ENCODE data around the gene AREG. TPM values are rescaled to one million over a fixed set of nuclear protein-coding genes. Genes with fewer than 3 reads are reported as not detected.

Gene AREG
- total and polyA plus RNA-seq, 2 experiments from 2014 or later, result 0.45 TPM; not detected in 1

DNA sequence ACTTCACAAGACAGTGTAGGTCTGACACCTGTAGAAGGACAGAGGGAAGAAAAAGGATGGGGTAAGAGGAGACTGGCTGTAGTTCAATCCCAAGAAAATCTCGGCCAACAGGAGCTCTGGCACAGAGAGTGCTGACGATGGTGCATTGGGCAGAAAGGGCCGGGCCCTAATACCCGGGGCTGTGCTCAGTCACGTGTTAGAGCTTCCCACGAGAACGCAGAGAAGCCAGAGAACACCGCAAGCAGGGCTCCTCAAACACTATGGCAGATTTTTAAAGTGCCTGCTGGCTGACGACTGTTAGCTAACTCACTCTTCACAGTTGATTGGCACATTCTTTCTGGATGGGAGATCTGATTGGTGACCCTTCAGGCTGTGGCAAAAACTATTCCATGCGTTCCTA lies 44.5 kb upstream of the AREG start:
- Histone ChIP-seq H3K4me2 (no peak overlapping the region), H3K4me1 (ENCODE audit: insufficient read depth) (no peaks in the 10 kb centered on the region), H3K79me2 (replicated peaks; ENCODE audit: insufficient read depth) (no peaks in the 10 kb centered on the region), H3K27me3 (ENCODE audit: insufficient read depth) (no peaks in the 10 kb centered on the region), H4K20me1 (replicated peaks; ENCODE audit: insufficient read depth) (no peaks in the 10 kb centered on the region), H3K4me3 (no peak overlapping the region), H3K27ac (ENCODE audit: low read depth) (no peak overlapping the region), H2AFZ (no peak overlapping the region), H3F3A (replicated peaks; ENCODE audit: low read depth) (no peaks in the 10 kb centered on the region), H3K9me2 (ENCODE audit: insufficient read depth) (no peaks in the 10 kb centered on the region), H3K36me3 (ENCODE audit: insufficient read depth) (no peaks in the 10 kb centered on the region)
- no peak for TF ChIP-seq CREB1 (CRISPR knock-in tag; IDR thresholded peaks at IDR 0.05; ENCODE audit: low read depth)
- TF ChIP-seq, protein P1, sequence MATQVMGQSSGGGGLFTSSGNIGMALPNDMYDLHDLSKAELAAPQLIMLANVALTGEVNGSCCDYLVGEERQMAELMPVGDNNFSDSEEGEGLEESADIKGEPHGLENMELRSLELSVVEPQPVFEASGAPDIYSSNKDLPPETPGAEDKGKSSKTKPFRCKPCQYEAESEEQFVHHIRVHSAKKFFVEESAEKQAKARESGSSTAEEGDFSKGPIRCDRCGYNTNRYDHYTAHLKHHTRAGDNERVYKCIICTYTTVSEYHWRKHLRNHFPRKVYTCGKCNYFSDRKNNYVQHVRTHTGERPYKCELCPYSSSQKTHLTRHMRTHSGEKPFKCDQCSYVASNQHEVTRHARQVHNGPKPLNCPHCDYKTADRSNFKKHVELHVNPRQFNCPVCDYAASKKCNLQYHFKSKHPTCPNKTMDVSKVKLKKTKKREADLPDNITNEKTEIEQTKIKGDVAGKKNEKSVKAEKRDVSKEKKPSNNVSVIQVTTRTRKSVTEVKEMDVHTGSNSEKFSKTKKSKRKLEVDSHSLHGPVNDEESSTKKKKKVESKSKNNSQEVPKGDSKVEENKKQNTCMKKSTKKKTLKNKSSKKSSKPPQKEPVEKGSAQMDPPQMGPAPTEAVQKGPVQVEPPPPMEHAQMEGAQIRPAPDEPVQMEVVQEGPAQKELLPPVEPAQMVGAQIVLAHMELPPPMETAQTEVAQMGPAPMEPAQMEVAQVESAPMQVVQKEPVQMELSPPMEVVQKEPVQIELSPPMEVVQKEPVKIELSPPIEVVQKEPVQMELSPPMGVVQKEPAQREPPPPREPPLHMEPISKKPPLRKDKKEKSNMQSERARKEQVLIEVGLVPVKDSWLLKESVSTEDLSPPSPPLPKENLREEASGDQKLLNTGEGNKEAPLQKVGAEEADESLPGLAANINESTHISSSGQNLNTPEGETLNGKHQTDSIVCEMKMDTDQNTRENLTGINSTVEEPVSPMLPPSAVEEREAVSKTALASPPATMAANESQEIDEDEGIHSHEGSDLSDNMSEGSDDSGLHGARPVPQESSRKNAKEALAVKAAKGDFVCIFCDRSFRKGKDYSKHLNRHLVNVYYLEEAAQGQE (IDR thresholded peaks at IDR 0.05; ENCODE audit: unreplicated experiment), result no peak
- TF ChIP-seq POLR2AphosphoS5 (IDR thresholded peaks at IDR 0.05; ENCODE audit: low read depth), result no peak
- no peak for TF ChIP-seq STAT1 (IDR thresholded peaks at IDR 0.05; ENCODE audit: unreplicated experiment)
- no peak for TF ChIP-seq EZH2phosphoT487 (IDR thresholded peaks at IDR 0.05; ENCODE audit: unreplicated experiment)
- TF ChIP-seq, protein P2, sequence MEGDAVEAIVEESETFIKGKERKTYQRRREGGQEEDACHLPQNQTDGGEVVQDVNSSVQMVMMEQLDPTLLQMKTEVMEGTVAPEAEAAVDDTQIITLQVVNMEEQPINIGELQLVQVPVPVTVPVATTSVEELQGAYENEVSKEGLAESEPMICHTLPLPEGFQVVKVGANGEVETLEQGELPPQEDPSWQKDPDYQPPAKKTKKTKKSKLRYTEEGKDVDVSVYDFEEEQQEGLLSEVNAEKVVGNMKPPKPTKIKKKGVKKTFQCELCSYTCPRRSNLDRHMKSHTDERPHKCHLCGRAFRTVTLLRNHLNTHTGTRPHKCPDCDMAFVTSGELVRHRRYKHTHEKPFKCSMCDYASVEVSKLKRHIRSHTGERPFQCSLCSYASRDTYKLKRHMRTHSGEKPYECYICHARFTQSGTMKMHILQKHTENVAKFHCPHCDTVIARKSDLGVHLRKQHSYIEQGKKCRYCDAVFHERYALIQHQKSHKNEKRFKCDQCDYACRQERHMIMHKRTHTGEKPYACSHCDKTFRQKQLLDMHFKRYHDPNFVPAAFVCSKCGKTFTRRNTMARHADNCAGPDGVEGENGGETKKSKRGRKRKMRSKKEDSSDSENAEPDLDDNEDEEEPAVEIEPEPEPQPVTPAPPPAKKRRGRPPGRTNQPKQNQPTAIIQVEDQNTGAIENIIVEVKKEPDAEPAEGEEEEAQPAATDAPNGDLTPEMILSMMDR (conservative IDR thresholded peaks at IDR 0.05; ENCODE audit: low read depth in 2 of 2), result no peak
- DNase-seq (ENCODE audit: low spot score), result no peak
- Mint-ChIP-seq H3K4me3 (no peak overlapping the region), H3K27me3 (ENCODE audit: insufficient read depth, low read depth, poor library complexity) (peaks cover 2% of the 10 kb centered on the region), H3K27ac (no peak overlapping the region), H3K36me3 (ENCODE audit: low read depth) (no peaks in the 10 kb centered on the region; the same call in 2 of the 3 replicates), H3K9me3 (peaks cover 5% of the 10 kb centered on the region; the same call in 2 of the 3 replicates), H3K4me1 (no peaks in the 10 kb centered on the region; the same call in 2 of the 3 replicates)
- no peak for ATAC-seq

DNA sequence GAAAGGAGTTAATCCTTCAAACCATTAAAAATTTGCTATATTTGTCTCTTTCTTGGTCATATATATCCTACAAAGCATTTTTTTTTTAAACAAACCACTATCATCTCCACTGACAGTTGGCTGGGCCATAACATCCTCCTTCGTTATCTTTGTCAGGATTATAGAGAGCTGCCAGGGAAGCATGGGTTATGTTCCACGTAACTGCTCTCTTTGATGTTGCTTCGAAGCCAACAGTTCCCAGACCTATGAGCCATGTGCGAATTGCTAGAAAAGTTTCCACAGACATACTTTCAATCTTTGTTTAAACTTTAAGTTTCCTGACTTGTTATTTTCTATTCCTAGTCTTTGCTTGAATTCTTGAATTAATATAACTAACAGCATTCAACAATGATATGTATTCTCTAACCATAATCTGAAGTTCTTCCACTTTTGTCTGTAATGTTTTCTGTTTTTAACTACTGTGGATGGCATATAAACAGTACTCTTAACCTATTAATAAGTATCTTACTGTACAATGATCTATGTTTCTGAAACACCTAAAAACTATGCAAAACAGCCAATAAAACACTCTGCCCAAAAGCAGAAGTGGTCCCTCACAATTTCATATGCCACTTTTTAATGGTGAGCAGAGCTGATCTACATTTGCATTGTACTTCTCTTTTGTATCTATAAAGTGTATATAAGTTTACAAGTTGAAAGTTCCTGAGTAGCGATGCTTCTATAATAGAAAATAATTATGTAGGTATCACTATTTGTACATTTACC lies 42.1 kb upstream of the AREG start:
- no peaks in the 10 kb centered on the region for H3K36me3 ChIP-seq (ENCODE audit: insufficient read depth)
- H4K20me1 ChIP-seq (replicated peaks; ENCODE audit: insufficient read depth), result no peaks in the 10 kb centered on the region
- no peaks in the 10 kb centered on the region; the same call in 2 of the 3 replicates for H3K4me1 Mint-ChIP-seq
- ATAC-seq, result no peak
- no peaks in the 10 kb centered on the region for H3K79me2 ChIP-seq (replicated peaks; ENCODE audit: insufficient read depth)
- no peak overlapping the region for H3K4me3 Mint-ChIP-seq
- H3K36me3 Mint-ChIP-seq (ENCODE audit: low read depth), result no peaks in the 10 kb centered on the region; the same call in 2 of the 3 replicates
- H3K9me3 Mint-ChIP-seq, result peaks cover 5% of the 10 kb centered on the region; the same call in 2 of the 3 replicates
- H2AFZ ChIP-seq, result no peak overlapping the region
- no peaks in the 10 kb centered on the region for H3K27me3 Mint-ChIP-seq (ENCODE audit: insufficient read depth, low read depth, poor library complexity)
- DNase-seq (ENCODE audit: low spot score), result no peak
- no peak overlapping the region for H3K27ac ChIP-seq (ENCODE audit: low read depth)
- no peaks in the 10 kb centered on the region for H3K9me2 ChIP-seq (ENCODE audit: insufficient read depth)
- H3F3A ChIP-seq (replicated peaks; ENCODE audit: low read depth), result no peaks in the 10 kb centered on the region
- H3K27me3 ChIP-seq (ENCODE audit: insufficient read depth), result no peaks in the 10 kb centered on the region
- no peak overlapping the region for H3K27ac Mint-ChIP-seq
- no peak overlapping the region for H3K4me3 ChIP-seq
- H3K4me2 ChIP-seq, result no peak overlapping the region
- H3K4me1 ChIP-seq (ENCODE audit: insufficient read depth), result no peaks in the 10 kb centered on the region
- TF ChIP-seq, protein P3, sequence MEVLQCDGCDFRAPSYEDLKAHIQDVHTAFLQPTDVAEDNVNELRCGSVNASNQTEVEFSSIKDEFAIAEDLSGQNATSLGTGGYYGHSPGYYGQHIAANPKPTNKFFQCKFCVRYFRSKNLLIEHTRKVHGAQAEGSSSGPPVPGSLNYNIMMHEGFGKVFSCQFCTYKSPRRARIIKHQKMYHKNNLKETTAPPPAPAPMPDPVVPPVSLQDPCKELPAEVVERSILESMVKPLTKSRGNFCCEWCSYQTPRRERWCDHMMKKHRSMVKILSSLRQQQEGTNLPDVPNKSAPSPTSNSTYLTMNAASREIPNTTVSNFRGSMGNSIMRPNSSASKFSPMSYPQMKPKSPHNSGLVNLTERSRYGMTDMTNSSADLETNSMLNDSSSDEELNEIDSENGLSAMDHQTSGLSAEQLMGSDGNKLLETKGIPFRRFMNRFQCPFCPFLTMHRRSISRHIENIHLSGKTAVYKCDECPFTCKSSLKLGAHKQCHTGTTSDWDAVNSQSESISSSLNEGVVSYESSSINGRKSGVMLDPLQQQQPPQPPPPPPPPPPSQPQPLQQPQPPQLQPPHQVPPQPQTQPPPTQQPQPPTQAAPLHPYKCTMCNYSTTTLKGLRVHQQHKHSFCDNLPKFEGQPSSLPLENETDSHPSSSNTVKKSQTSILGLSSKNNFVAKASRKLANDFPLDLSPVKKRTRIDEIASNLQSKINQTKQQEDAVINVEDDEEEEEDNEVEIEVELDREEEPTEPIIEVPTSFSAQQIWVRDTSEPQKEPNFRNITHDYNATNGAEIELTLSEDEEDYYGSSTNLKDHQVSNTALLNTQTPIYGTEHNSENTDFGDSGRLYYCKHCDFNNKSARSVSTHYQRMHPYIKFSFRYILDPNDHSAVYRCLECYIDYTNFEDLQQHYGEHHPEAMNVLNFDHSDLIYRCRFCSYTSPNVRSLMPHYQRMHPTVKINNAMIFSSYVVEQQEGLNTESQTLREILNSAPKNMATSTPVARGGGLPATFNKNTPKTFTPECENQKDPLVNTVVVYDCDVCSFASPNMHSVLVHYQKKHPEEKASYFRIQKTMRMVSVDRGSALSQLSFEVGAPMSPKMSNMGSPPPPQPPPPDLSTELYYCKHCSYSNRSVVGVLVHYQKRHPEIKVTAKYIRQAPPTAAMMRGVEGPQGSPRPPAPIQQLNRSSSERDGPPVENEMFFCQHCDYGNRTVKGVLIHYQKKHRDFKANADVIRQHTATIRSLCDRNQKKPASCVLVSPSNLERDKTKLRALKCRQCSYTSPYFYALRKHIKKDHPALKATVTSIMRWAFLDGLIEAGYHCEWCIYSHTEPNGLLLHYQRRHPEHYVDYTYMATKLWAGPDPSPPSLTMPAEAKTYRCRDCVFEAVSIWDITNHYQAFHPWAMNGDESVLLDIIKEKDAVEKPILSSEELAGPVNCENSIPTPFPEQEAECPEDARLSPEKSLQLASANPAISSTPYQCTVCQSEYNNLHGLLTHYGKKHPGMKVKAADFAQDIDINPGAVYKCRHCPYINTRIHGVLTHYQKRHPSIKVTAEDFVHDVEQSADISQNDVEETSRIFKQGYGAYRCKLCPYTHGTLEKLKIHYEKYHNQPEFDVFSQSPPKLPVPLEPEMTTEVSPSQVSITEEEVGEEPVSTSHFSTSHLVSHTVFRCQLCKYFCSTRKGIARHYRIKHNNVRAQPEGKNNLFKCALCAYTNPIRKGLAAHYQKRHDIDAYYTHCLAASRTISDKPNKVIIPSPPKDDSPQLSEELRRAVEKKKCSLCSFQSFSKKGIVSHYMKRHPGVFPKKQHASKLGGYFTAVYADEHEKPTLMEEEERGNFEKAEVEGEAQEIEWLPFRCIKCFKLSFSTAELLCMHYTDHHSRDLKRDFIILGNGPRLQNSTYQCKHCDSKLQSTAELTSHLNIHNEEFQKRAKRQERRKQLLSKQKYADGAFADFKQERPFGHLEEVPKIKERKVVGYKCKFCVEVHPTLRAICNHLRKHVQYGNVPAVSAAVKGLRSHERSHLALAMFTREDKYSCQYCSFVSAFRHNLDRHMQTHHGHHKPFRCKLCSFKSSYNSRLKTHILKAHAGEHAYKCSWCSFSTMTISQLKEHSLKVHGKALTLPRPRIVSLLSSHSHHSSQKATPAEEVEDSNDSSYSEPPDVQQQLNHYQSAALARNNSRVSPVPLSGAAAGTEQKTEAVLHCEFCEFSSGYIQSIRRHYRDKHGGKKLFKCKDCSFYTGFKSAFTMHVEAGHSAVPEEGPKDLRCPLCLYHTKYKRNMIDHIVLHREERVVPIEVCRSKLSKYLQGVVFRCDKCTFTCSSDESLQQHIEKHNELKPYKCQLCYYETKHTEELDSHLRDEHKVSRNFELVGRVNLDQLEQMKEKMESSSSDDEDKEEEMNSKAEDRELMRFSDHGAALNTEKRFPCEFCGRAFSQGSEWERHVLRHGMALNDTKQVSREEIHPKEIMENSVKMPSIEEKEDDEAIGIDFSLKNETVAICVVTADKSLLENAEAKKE (CRISPR knock-in tag; IDR thresholded peaks at IDR 0.05), result no peak
- TF ChIP-seq POLR2AphosphoS5 (IDR thresholded peaks at IDR 0.05; ENCODE audit: low read depth), result no peak
